MM.1S (cell line): ENCODE data around the gene SMOC1.

ENCODE experiments used
- DNase-seq: peaks from one replicate; pipeline ENCODE4 v3.0.0-alpha.2; 2015
- H2AFZ ChIP-seq: fragments of 300-600 bp; sonication (generic); 2 replicates; pipeline ENCODE4 v1.6.0; 2016; ENCODE audit warnings: antibody characterized with exemption, low read length
- H3F3A ChIP-seq: fragments of 300-600 bp; sonication (generic); 2 replicates; pipeline ENCODE4 v1.6.1; 2016; ENCODE audit warnings: mild to moderate bottlenecking, antibody characterized with exemption, low read length, moderate library complexity, mixed read lengths; ENCODE audit not compliant: insufficient read depth
- H3K27ac ChIP-seq: fragments of 300-600 bp; sonication (generic); 2 replicates; pipeline ENCODE4 v1.5.1; 2016; ENCODE audit warnings: mild to moderate bottlenecking, low read length
- H3K27me3 ChIP-seq: fragments of 300-600 bp; sonication (generic); replicated peaks from 2 replicates; pipeline ENCODE4 v1.6.0; 2016; ENCODE audit warnings: low read length; ENCODE audit not compliant: insufficient read depth
- H3K36me3 ChIP-seq: fragments of 300-600 bp; sonication (generic); replicated peaks from 2 replicates; pipeline ENCODE4 v1.6.1; 2016; ENCODE audit warnings: mild to moderate bottlenecking, low read length, mixed read lengths; ENCODE audit not compliant: insufficient read depth
- H3K4me1 ChIP-seq: fragments of 300-600 bp; sonication (generic); 2 replicates; pipeline ENCODE4 v1.6.1; 2016; ENCODE audit warnings: low read length, mixed read lengths
- H3K4me2 ChIP-seq: fragments of 300-600 bp; sonication (generic); 2 replicates; pipeline ENCODE4 v1.6.0; 2016; ENCODE audit warnings: low read depth, low read length
- H3K4me3 ChIP-seq: fragments of 300-600 bp; sonication (generic); 2 replicates; pipeline ENCODE4 v1.5.1; 2016; ENCODE audit warnings: low read length, mixed read lengths
- H3K79me2 ChIP-seq: fragments of 300-600 bp; sonication (generic); 2 replicates; pipeline ENCODE4 v1.6.1; 2016; ENCODE audit warnings: mixed run types, low read length, mixed read lengths
- H3K9ac ChIP-seq: fragments of 300-600 bp; sonication (generic); 2 replicates; pipeline ENCODE4 v1.6.1; 2016; ENCODE audit warnings: low read length, mixed read lengths
- H3K9me2 ChIP-seq: fragments of 300-600 bp; sonication (generic); replicated peaks from 2 replicates; pipeline ENCODE4 v1.6.1; 2016; ENCODE audit warnings: mild to moderate bottlenecking, low read length, mixed read lengths; ENCODE audit not compliant: insufficient read depth
- H3K9me3 ChIP-seq: fragments of 300-600 bp; sonication (generic); replicated peaks from 2 replicates; pipeline ENCODE4 v1.6.1; 2016; ENCODE audit warnings: mild to moderate bottlenecking, low read length, mixed read lengths; ENCODE audit not compliant: insufficient read depth
- H4K20me1 ChIP-seq: fragments of 300-600 bp; sonication (generic); 2 replicates; pipeline ENCODE4 v1.6.1; 2016; ENCODE audit warnings: mild to moderate bottlenecking, low read length, moderate library complexity, mixed read lengths; ENCODE audit not compliant: insufficient read depth
- CTCF ChIP-seq: fragments of 300-600 bp; sonication (generic); IDR thresholded peaks from 2 replicates; pipeline ENCODE4 v1.5.1; 2016; ENCODE audit warnings: antibody characterized with exemption, low read length, mixed read lengths
- EZH2 ChIP-seq: fragments of 300-600 bp; sonication (generic); optimal IDR thresholded peaks from 2 replicates; pipeline ENCODE3; 2017; ENCODE audit warnings: low read depth, mild to moderate bottlenecking, antibody characterized with exemption, low read length, mixed read lengths
- EZH2phosphoT487 ChIP-seq: fragments of 300-600 bp; sonication (generic); IDR thresholded peaks from 2 replicates; pipeline ENCODE4 v1.6.1; 2018; ENCODE audit warnings: antibody characterized with exemption, low read length

Gene SMOC1

GRCh38 chr14:70018230-70018629 is 139.0 kb downstream of the SMOC1 start:
- H3F3A ChIP-seq: peaks cover 6% of the 10 kb centered on the region; the same call in 1 of the 2 replicates
- H3K79me2 ChIP-seq: no peaks in the 10 kb centered on the region
- TF ChIP-seq EZH2 (no peak), CTCF (no peak), EZH2phosphoT487 (no peak)
- peak overlapping the region; percentile 58; the same call in 1 of the 2 replicates for H2AFZ ChIP-seq
- no peaks in the 10 kb centered on the region for H3K27me3 ChIP-seq
- DNase-seq: no peak
- no peaks in the 10 kb centered on the region for H3K36me3 ChIP-seq
- H3K9me3 ChIP-seq: no peaks in the 10 kb centered on the region
- no peaks in the 10 kb centered on the region for H4K20me1 ChIP-seq
- H3K9me2 ChIP-seq: no peaks in the 10 kb centered on the region
- no peak overlapping the region for H3K4me3 ChIP-seq
- H3K4me1 ChIP-seq: peaks cover 22% of the 10 kb centered on the region
- H3K9ac ChIP-seq: no peak overlapping the region; the same call in 1 of the 2 replicates
- H3K4me2 ChIP-seq: peak overlapping the region; percentile 59; the same call in 1 of the 2 replicates
- peak overlapping the region; percentile 87 for H3K27ac ChIP-seq

- DNase-seq: peak; percentile 87
- Histone ChIP-seq H3K9ac (no peak overlapping the region; the same call in 1 of the 2 replicates), H3K27ac (peak overlapping the region; percentile 87), H3K36me3 (no peaks in the 10 kb centered on the region), H3K4me2 (peak overlapping the region; percentile 59; the same call in 1 of the 2 replicates), H2AFZ (peak overlapping the region; percentile 58; the same call in 1 of the 2 replicates), H3K79me2 (no peaks in the 10 kb centered on the region), H3K4me1 (peaks cover 22% of the 10 kb centered on the region), H3K9me3 (no peaks in the 10 kb centered on the region), H3K9me2 (no peaks in the 10 kb centered on the region), H3F3A (peaks cover 6% of the 10 kb centered on the region; the same call in 1 of the 2 replicates), H4K20me1 (no peaks in the 10 kb centered on the region), H3K27me3 (no peaks in the 10 kb centered on the region), H3K4me3 (no peak overlapping the region)
- no peak for TF ChIP-seq EZH2
- no peak for TF ChIP-seq CTCF
- no peak for TF ChIP-seq EZH2phosphoT487
These were observed 139.5 kb downstream of the SMOC1 start for GRCh38 chr14:70018713-70019211.

DNA sequence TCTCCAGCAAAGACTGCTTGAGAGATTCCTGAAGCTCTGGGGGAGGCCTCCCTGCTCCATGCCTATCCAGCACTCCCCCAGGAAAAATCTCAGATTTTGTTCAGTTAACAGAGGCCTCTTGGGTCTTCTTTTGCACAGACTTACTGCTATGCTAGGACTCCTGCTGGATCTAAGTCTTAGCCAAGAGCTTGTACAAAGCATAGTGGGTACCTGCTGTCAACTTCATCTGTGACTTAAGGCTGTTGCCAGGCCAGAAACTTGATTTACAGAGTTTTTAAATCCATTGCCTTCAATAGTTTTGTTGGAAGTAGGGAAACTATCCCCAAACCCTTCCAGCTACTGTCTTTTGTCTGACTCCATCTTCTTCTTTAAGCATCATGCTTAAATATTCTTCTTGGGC is 140.5 kb downstream of the SMOC1 start:
- H3K4me2 ChIP-seq: no peak overlapping the region
- no peak for DNase-seq
- H3K79me2 ChIP-seq: no peaks in the 10 kb centered on the region

More for the DNA sequence above, 140.5 kb downstream of the SMOC1 start:
- Histone ChIP-seq H4K20me1 (no peaks in the 10 kb centered on the region), H3K27ac (no peak overlapping the region), H3K4me1 (peaks cover 22% of the 10 kb centered on the region), H3F3A (peaks cover 6% of the 10 kb centered on the region; the same call in 1 of the 2 replicates), H3K36me3 (no peaks in the 10 kb centered on the region), H3K9me2 (no peaks in the 10 kb centered on the region), H2AFZ (no peak overlapping the region), H3K9ac (no peak overlapping the region), H3K9me3 (no peaks in the 10 kb centered on the region), H3K4me3 (no peak overlapping the region), H3K27me3 (no peaks in the 10 kb centered on the region)
- TF ChIP-seq EZH2phosphoT487: no peak
- no peak for TF ChIP-seq EZH2
- TF ChIP-seq CTCF: no peak
